Stimulated activated CD8-positive, alpha-beta memory T cell treated with anti-CD3 and anti-CD28 coated beads, Interleukin-15, amount 100 ng/mL, for 1 hour (primary cell): ENCODE data around the gene EEFSEC.

Source experiments
- DNase-seq: peaks from one replicate; pipeline ENCODE4 v3.0.0-alpha.2; 2020; ENCODE audit warnings: low read depth

The EEFSEC gene

GRCh38 chr3:128287216-128287615 is 133.9 kb downstream of the EEFSEC start:
- DNase-seq, result no peak

GRCh38 chr3:128289534-128289933 is 136.3 kb downstream of the EEFSEC start:
- no peak for DNase-seq

- no peak for DNase-seq
Measured at GRCh38 chr3:128290484-128290883, 137.2 kb downstream of the EEFSEC start.

GRCh38 chr3:128293930-128294329 is 140.6 kb downstream of the EEFSEC start:
- no peak for DNase-seq

- DNase-seq, result no peak
Measured at GRCh38 chr3:128294999-128295468, 141.8 kb downstream of the EEFSEC start.

GRCh38 chr3:128296469-128297251 is 143.4 kb downstream of the EEFSEC start:
- no peak for DNase-seq

GRCh38 chr3:128297401-128298138 is 144.3 kb downstream of the EEFSEC start:
- DNase-seq, result no peak

GRCh38 chr3:128301186-128302023 is 148.1 kb downstream of the EEFSEC start:
- no peak for DNase-seq

- DNase-seq, result no peak
Measured at GRCh38 chr3:128306481-128306880, 153.2 kb downstream of the EEFSEC start.

- no peak for DNase-seq
Measured at GRCh38 chr3:128307029-128307633, 153.8 kb downstream of the EEFSEC start.

GRCh38 chr3:128307781-128308469 is 154.6 kb downstream of the EEFSEC start:
- DNase-seq, result no peak

- DNase-seq, result no peak
Measured at GRCh38 chr3:128309026-128309425, 155.7 kb downstream of the EEFSEC start.

- DNase-seq, result no peak
Measured at GRCh38 chr3:128310286-128311058, 157.2 kb downstream of the EEFSEC start.

GRCh38 chr3:128311441-128311844 is 158.2 kb downstream of the EEFSEC start:
- no peak for DNase-seq

- DNase-seq, result no peak
Measured at GRCh38 chr3:128312271-128312670, 159.0 kb downstream of the EEFSEC start.

GRCh38 chr3:128313071-128313725 is 159.9 kb downstream of the EEFSEC start:
- DNase-seq, result no peak

GRCh38 chr3:128313935-128314334 is 160.7 kb downstream of the EEFSEC start:
- DNase-seq, result no peak

GRCh38 chr3:128315313-128315712 is 162.0 kb downstream of the EEFSEC start:
- DNase-seq, result no peak

GRCh38 chr3:128316481-128316891 is 163.2 kb downstream of the EEFSEC start:
- peak; percentile 17 for DNase-seq

- DNase-seq, result no peak
Measured at GRCh38 chr3:128317101-128317697, 163.9 kb downstream of the EEFSEC start.
